HEK293T (cell line): ENCODE measurements around the gene AVPR1A.

Experiments
- BHLHE40 ChIP-seq: fragments of 450-650 bp; IDR thresholded peaks from 2 replicates; pipeline ENCODE4 v1.6.1; 2016; ENCODE audit warnings: mild to moderate bottlenecking, moderate library complexity, borderline replicate concordance
- ELF4 ChIP-seq: fragments of 450-650 bp; IDR thresholded peaks from 2 replicates; pipeline ENCODE4 v1.6.1; 2017; ENCODE audit warnings: antibody characterized with exemption
- FOXA1 ChIP-seq: fragments of 450-650 bp; IDR thresholded peaks from 2 replicates; pipeline ENCODE4 v1.6.1; 2016; ENCODE audit warnings: mild to moderate bottlenecking
- FOXM1 ChIP-seq: fragments of 450-650 bp; IDR thresholded peaks from 2 replicates; pipeline ENCODE4 v1.6.1; 2017; ENCODE audit warnings: mild to moderate bottlenecking, borderline replicate concordance
- HDGF ChIP-seq: fragments of 450-650 bp; IDR thresholded peaks from 2 replicates; pipeline ENCODE4 v1.6.1; 2017; ENCODE audit warnings: antibody characterized with exemption, borderline replicate concordance
- NFRKB ChIP-seq: fragments of 450-650 bp; IDR thresholded peaks from 2 replicates; pipeline ENCODE4 v1.6.1; 2016; ENCODE audit warnings: mild to moderate bottlenecking, moderate library complexity
- SP1 ChIP-seq: fragments of 450-650 bp; IDR thresholded peaks from 2 replicates; pipeline ENCODE4 v1.6.1; 2017
- SUZ12 ChIP-seq: fragments of 450-650 bp; IDR thresholded peaks from 2 replicates; pipeline ENCODE4 v1.6.1; 2016; ENCODE audit warnings: mild to moderate bottlenecking
- ZNF384 ChIP-seq: fragments of 450-650 bp; IDR thresholded peaks from 2 replicates; pipeline ENCODE4 v1.6.1; 2016

DNA sequence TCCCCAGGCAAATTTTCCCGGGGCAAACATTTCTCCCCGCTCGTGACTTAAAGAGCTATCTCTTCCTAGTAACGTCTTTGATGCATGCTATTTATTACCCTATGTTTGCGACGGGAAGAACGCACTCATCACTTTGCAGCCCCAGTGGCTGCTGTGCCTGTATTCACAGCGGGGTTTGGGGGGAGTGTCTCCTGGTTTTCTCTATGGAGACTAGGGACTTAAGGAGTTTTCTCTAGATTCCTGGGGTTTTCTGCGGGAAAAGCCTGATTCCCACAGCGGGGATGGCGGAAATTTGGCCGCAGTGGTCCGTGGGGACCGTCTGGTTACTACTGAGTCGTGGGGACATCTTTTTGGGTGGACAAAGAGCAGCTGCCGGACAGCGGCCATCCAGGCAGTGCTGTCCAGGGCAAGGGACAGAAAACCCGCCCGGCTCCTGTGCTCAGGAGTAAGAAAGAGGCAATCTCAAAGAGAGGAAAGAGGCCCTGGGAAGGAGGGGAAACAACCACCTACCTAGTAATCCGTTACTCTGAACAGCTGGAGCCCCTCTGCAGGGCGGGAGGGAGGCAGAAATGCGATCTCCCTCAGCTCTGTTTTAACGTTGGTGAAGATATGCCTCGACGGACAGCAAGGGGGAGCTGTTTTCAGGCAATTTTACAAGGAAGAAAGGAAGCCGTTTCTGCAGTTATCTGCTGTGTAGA lies 771 bp upstream of the AVPR1A start:
- TF ChIP-seq NFRKB: no peak
- no peak for TF ChIP-seq FOXA1
- no peak for TF ChIP-seq SP1
- TF ChIP-seq BHLHE40: no peak
- no peak for TF ChIP-seq FOXM1
- TF ChIP-seq SUZ12: no peak
- TF ChIP-seq HDGF: no peak
- no peak for TF ChIP-seq ELF4
- no peak for TF ChIP-seq ZNF384
